Stimulated activated CD8-positive, alpha-beta memory T cell treated with anti-CD3 and anti-CD28 coated beads, Interleukin-12 subunit alpha, Interleukin-12 subunit beta, amount 100 ng/mL, for 4 hours (primary cell): Measurements from ENCODE around the gene TMEM25.
"Not testable (repeated sequence)": the region's sequence is repeated elsewhere in the genome, so short reads cannot be mapped to it uniquely, and the experiment has no call there.

Experiments
- DNase-seq: peaks from one replicate; pipeline ENCODE4 v3.0.0-alpha.2; 2020; ENCODE audit warnings: low read depth

Gene TMEM25

GRCh38 chr11:118532091-118532490 lies 1.1 kb downstream of the TMEM25 start:
- DNase-seq, result no peak

- no peak for DNase-seq
These were observed 2.1 kb downstream of the TMEM25 start for GRCh38 chr11:118532852-118533768.

GRCh38 chr11:118533769-118534729 lies 3.1 kb downstream of the TMEM25 start:
- no peak for DNase-seq

- DNase-seq, result no peak
These were observed 4.3 kb downstream of the TMEM25 start for GRCh38 chr11:118535261-118535660.

GRCh38 chr11:118536726-118537125 lies 5.7 kb downstream of the TMEM25 start:
- no peak for DNase-seq

- DNase-seq, result no peak
These were observed 6.5 kb downstream of the TMEM25 start for GRCh38 chr11:118537409-118537980.

GRCh38 chr11:118544010-118544646 lies 13.1 kb downstream of the TMEM25 start:
- no peak for DNase-seq

GRCh38 chr11:118544647-118545010 lies 13.6 kb downstream of the TMEM25 start:
- DNase-seq, result no peak

GRCh38 chr11:118545533-118545932 lies 14.5 kb downstream of the TMEM25 start:
- no peak for DNase-seq

- no peak for DNase-seq
These were observed 16.1 kb downstream of the TMEM25 start for GRCh38 chr11:118547132-118547531.

- DNase-seq, result no peak
These were observed 21.3 kb downstream of the TMEM25 start for GRCh38 chr11:118552341-118552740.

- DNase-seq, result no peak
These were observed 29.8 kb downstream of the TMEM25 start for GRCh38 chr11:118560806-118561205.

- DNase-seq, result no peak
These were observed 34.1 kb downstream of the TMEM25 start for GRCh38 chr11:118565051-118565450.

GRCh38 chr11:118569670-118570069 lies 38.7 kb downstream of the TMEM25 start:
- no peak for DNase-seq

- DNase-seq, result no peak
These were observed 39.8 kb downstream of the TMEM25 start for GRCh38 chr11:118570787-118571186.

GRCh38 chr11:118571701-118572060 lies 40.7 kb downstream of the TMEM25 start:
- not testable (repeated sequence) for DNase-seq

GRCh38 chr11:118572061-118572980 lies 41.3 kb downstream of the TMEM25 start, which contains the start of gene ARCN1:
Gene ARCN1 (plus strand): TSS chr11:118572409. CDS start chr11:118572548, 139 bp downstream.
- peak; percentile 69 for DNase-seq

GRCh38 chr11:118572981-118573550 lies 42.1 kb downstream of the TMEM25 start:
- DNase-seq, result no peak

GRCh38 chr11:118574636-118575035 lies 43.6 kb downstream of the TMEM25 start:
- no peak for DNase-seq

- not testable (repeated sequence) for DNase-seq
These were observed 47.0 kb downstream of the TMEM25 start for GRCh38 chr11:118577995-118578394.
